DND-41 (cell line): Measurements from ENCODE around the gene PLBD1.

ENCODE experiments used
- EZH2 ChIP-seq: IDR thresholded peaks from 3 replicates; pipeline ENCODE4 v1.6.1; 2012; ENCODE audit warnings: borderline replicate concordance, low read depth, mild to moderate bottlenecking, moderate library complexity, low read length, inconsistent platforms; ENCODE audit not compliant: severe bottlenecking
- TF ChIP-seq, protein P1 (sequence below): IDR thresholded peaks from 2 replicates; pipeline ENCODE4 v1.5.1; 2012; ENCODE audit warnings: borderline replicate concordance, low read length, moderate library complexity, mild to moderate bottlenecking; ENCODE audit not compliant: poor library complexity, severe bottlenecking; ENCODE audit errors: extremely low read depth

DNA sequence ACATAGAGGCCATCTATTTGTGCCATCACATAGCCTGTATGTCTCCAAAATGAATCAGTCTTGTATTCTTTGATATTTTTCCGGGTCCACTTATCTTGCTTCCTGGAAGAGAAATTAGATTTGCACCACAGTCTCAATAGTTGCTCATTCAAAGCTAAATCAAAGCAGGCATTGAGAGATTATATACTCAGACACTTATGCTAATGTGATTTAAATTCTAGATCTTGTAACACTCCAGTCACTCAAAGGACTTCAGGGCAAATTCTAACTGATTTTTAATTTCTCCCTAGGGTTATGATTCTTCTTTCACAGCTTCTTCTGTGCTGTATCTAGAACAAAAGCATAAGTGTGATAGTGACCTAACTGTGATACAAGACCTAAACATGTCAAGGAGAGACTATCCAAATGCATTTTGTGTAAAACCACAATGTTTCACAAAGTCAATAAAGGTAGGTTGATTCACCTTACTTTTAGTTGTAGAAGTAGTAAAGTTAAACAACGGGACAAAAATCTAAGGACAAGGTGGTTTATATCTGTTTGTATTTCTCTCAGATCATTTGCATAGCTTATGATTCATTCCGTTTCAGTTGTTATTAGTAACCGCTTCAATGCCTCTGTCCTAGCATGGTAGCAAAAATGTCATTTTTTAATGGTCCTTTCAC is 26.8 kb downstream of the PLBD1 start:
- TF ChIP-seq EZH2: no peak
- TF ChIP-seq, protein P1, sequence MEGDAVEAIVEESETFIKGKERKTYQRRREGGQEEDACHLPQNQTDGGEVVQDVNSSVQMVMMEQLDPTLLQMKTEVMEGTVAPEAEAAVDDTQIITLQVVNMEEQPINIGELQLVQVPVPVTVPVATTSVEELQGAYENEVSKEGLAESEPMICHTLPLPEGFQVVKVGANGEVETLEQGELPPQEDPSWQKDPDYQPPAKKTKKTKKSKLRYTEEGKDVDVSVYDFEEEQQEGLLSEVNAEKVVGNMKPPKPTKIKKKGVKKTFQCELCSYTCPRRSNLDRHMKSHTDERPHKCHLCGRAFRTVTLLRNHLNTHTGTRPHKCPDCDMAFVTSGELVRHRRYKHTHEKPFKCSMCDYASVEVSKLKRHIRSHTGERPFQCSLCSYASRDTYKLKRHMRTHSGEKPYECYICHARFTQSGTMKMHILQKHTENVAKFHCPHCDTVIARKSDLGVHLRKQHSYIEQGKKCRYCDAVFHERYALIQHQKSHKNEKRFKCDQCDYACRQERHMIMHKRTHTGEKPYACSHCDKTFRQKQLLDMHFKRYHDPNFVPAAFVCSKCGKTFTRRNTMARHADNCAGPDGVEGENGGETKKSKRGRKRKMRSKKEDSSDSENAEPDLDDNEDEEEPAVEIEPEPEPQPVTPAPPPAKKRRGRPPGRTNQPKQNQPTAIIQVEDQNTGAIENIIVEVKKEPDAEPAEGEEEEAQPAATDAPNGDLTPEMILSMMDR: no peak
